WTC11 (cell line): ENCODE results near the gene PRR7.

Experiments
- CBFB ChIP-seq: sonication (generic); formaldehyde crosslinking; IDR thresholded peaks from 2 replicates; pipeline ENCODE4 v1.8.1; 2022; ENCODE audit warnings: mild to moderate bottlenecking, low read depth, missing genetic modification reagents
- FOXK1 ChIP-seq: sonication (generic); formaldehyde crosslinking; IDR thresholded peaks from 2 replicates; pipeline ENCODE4 v1.8.0; 2022; ENCODE audit warnings: mild to moderate bottlenecking, moderate library complexity, missing genetic modification reagents
- NR2C2 ChIP-seq: sonication (generic); formaldehyde crosslinking; IDR thresholded peaks from 2 replicates; pipeline ENCODE4 v1.8.0; 2022; ENCODE audit warnings: mild to moderate bottlenecking, missing genetic modification reagents
- SMAD4 ChIP-seq: sonication (generic); formaldehyde crosslinking; IDR thresholded peaks from 2 replicates; pipeline ENCODE4 v1.8.0; 2022; ENCODE audit warnings: mild to moderate bottlenecking, missing genetic modification reagents
- TCF7 ChIP-seq: sonication (generic); formaldehyde crosslinking; IDR thresholded peaks from 2 replicates; pipeline ENCODE4 v1.8.0; 2022; ENCODE audit warnings: mild to moderate bottlenecking, low read depth, missing genetic modification reagents, moderate library complexity
- ZNF138 ChIP-seq: sonication (generic); formaldehyde crosslinking; conservative IDR thresholded peaks from 2 replicates; pipeline ENCODE4 v1.8.1; 2022; ENCODE audit warnings: mild to moderate bottlenecking, moderate library complexity, missing genetic modification reagents
- TF ChIP-seq, protein P1 (sequence below): fragments of 200-600 bp; IDR thresholded peaks from 2 replicates; pipeline ENCODE4 v1.8.0; 2022; ENCODE audit warnings: antibody characterized with exemption
- TF ChIP-seq, protein P2 (sequence below): sonication (generic); formaldehyde crosslinking; conservative IDR thresholded peaks from 2 replicates; pipeline ENCODE4 v1.8.1; 2023; ENCODE audit warnings: mild to moderate bottlenecking, low read depth, missing genetic modification reagents, moderate library complexity

DNA sequence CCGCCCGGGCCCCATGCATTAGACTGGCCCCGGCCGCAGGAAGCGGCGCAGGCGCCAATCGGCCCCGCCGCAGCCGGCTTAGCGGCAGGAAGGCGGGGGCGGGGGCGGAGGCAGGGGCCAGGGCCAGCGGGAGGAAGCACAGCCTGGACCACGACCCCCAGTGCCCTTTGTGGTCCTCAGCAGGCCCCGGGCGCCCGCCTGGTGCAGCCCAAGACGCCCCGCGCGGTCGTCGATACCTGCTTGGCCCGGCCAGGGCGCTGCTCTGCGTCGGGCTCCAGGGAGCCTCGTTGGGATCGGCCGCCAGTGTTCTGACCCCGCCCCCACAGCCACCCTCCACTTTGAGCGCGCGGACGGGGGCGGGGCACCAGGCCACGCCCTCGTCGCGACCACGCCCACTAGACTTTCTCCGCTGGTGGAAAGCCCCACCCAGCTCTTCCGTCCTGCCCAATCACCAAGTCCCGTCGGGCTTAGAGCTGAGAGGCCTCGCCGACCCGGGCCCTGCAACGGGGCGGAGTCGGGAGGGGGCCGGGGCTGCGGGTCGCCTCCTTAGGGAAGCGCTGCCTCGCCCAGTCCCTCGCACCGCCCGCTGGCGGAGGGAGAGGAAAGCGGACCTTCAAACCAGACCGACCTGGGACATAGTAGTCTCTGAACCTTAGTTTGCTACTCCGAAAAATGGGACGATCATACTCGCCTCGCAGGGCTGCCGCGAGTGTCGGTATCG lies 50.8 kb downstream of the PRR7 start, which contains the start of gene PDLIM7:
- TF ChIP-seq, protein P1, sequence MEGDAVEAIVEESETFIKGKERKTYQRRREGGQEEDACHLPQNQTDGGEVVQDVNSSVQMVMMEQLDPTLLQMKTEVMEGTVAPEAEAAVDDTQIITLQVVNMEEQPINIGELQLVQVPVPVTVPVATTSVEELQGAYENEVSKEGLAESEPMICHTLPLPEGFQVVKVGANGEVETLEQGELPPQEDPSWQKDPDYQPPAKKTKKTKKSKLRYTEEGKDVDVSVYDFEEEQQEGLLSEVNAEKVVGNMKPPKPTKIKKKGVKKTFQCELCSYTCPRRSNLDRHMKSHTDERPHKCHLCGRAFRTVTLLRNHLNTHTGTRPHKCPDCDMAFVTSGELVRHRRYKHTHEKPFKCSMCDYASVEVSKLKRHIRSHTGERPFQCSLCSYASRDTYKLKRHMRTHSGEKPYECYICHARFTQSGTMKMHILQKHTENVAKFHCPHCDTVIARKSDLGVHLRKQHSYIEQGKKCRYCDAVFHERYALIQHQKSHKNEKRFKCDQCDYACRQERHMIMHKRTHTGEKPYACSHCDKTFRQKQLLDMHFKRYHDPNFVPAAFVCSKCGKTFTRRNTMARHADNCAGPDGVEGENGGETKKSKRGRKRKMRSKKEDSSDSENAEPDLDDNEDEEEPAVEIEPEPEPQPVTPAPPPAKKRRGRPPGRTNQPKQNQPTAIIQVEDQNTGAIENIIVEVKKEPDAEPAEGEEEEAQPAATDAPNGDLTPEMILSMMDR: no peak
- TF ChIP-seq CBFB: no peak
- TF ChIP-seq TCF7: no peak
- TF ChIP-seq ZNF138 (CRISPR knock-in tag): no peak
- TF ChIP-seq SMAD4 (CRISPR knock-in tag): no peak
- TF ChIP-seq FOXK1 (CRISPR knock-in tag): peak; percentile 4; the same call in 1 of the 2 replicates
- TF ChIP-seq, protein P2, sequence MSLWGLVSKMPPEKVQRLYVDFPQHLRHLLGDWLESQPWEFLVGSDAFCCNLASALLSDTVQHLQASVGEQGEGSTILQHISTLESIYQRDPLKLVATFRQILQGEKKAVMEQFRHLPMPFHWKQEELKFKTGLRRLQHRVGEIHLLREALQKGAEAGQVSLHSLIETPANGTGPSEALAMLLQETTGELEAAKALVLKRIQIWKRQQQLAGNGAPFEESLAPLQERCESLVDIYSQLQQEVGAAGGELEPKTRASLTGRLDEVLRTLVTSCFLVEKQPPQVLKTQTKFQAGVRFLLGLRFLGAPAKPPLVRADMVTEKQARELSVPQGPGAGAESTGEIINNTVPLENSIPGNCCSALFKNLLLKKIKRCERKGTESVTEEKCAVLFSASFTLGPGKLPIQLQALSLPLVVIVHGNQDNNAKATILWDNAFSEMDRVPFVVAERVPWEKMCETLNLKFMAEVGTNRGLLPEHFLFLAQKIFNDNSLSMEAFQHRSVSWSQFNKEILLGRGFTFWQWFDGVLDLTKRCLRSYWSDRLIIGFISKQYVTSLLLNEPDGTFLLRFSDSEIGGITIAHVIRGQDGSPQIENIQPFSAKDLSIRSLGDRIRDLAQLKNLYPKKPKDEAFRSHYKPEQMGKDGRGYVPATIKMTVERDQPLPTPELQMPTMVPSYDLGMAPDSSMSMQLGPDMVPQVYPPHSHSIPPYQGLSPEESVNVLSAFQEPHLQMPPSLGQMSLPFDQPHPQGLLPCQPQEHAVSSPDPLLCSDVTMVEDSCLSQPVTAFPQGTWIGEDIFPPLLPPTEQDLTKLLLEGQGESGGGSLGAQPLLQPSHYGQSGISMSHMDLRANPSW (CRISPR knock-in tag): no peak
- TF ChIP-seq NR2C2 (CRISPR knock-in tag): no peak
